GM23338 (cell line): ENCODE measurements around the gene PCP4L1. TPM values are rescaled to one million over a fixed set of nuclear protein-coding genes. Genes with fewer than 3 reads are reported as not detected.

Experiments used
- ATAC-seq: fragments of 200-7000 bp; cut with Tn5 transposase; 3 replicates; pipeline ENCODE4 v1.9.1; 2020
- DNase-seq: peaks from one replicate; pipeline ENCODE4 v3.0.0-alpha.2; 2015; ENCODE audit warnings: low spot score
- H2AFZ ChIP-seq: fragments of 200-600 bp; sonication (generic); 2 replicates; pipeline ENCODE4 v1.8.0; 2016; ENCODE audit warnings: antibody characterized with exemption, mild to moderate bottlenecking, moderate library complexity
- H3F3A ChIP-seq: fragments of 200-600 bp; sonication (generic); replicated peaks from 2 replicates; pipeline ENCODE4 v1.8.0; 2017; ENCODE audit warnings: antibody characterized with exemption, mixed run types, low read depth
- H3K27ac ChIP-seq: fragments of 200-600 bp; sonication (generic); 2 replicates; pipeline ENCODE4 v1.6.1; 2016; ENCODE audit warnings: low read depth
- H3K27me3 ChIP-seq: fragments of 200-600 bp; sonication (generic); 2 replicates; pipeline ENCODE4 v1.8.0; 2016; ENCODE audit warnings: mild to moderate bottlenecking, mixed run types, moderate library complexity; ENCODE audit not compliant: insufficient read depth
- H3K36me3 ChIP-seq: fragments of 200-600 bp; sonication (generic); 2 replicates; pipeline ENCODE4 v1.8.0; 2016; ENCODE audit warnings: mild to moderate bottlenecking; ENCODE audit not compliant: insufficient read depth
- H3K4me1 ChIP-seq: fragments of 200-600 bp; sonication (generic); 2 replicates; pipeline ENCODE4 v1.8.0; 2016; ENCODE audit warnings: mild to moderate bottlenecking, moderate library complexity; ENCODE audit not compliant: insufficient read depth
- H3K4me2 ChIP-seq: fragments of 200-600 bp; sonication (generic); 2 replicates; pipeline ENCODE4 v1.7.1; 2017; ENCODE audit warnings: mixed run types
- H3K4me3 ChIP-seq: fragments of 200-600 bp; sonication (generic); 2 replicates; pipeline ENCODE4 v1.6.1; 2016; ENCODE audit warnings: mixed run types
- H3K79me2 ChIP-seq: fragments of 200-600 bp; sonication (generic); replicated peaks from 2 replicates; pipeline ENCODE4 v1.8.0; 2017; ENCODE audit warnings: mild to moderate bottlenecking; ENCODE audit not compliant: insufficient read depth
- H3K9me2 ChIP-seq: fragments of 200-600 bp; sonication (generic); 2 replicates; pipeline ENCODE4 v1.8.0; 2017; ENCODE audit not compliant: insufficient read depth
- H4K20me1 ChIP-seq: fragments of 200-600 bp; sonication (generic); replicated peaks from 2 replicates; pipeline ENCODE4 v1.8.0; 2017; ENCODE audit warnings: mild to moderate bottlenecking; ENCODE audit not compliant: insufficient read depth
- H3K27ac Mint-ChIP-seq: 2 replicates; pipeline ENCODE4 v1.8.0; 2020; ENCODE audit warnings: inconsistent platforms, mild to moderate bottlenecking, moderate library complexity, mixed read lengths
- H3K27me3 Mint-ChIP-seq: 3 replicates; pipeline ENCODE4 v1.8.0; 2022; ENCODE audit warnings: low read depth, mild to moderate bottlenecking, moderate library complexity, mixed read lengths, inconsistent platforms; ENCODE audit not compliant: insufficient read depth, poor library complexity
- H3K36me3 Mint-ChIP-seq: 3 replicates; pipeline ENCODE4 v1.8.0; 2021; ENCODE audit warnings: low read depth, mild to moderate bottlenecking, inconsistent platforms, moderate library complexity, mixed read lengths
- H3K4me1 Mint-ChIP-seq: 3 replicates; pipeline ENCODE4 v1.8.0; 2020; ENCODE audit warnings: mild to moderate bottlenecking, inconsistent platforms, mixed read lengths
- H3K4me3 Mint-ChIP-seq: 3 replicates; pipeline ENCODE4 v1.8.0; 2021; ENCODE audit warnings: moderate library complexity, mild to moderate bottlenecking, inconsistent platforms, mixed read lengths
- H3K9me3 Mint-ChIP-seq: 3 replicates; pipeline ENCODE4 v1.8.0; 2020; ENCODE audit warnings: moderate library complexity, mild to moderate bottlenecking, inconsistent platforms, mixed read lengths
- EZH2 ChIP-seq: fragments of 200-600 bp; sonication (generic); IDR thresholded peaks from one replicate; pipeline ENCODE4 v1.8.0; 2017; ENCODE audit warnings: antibody characterized with exemption, mild to moderate bottlenecking, low read depth; ENCODE audit not compliant: unreplicated experiment
- EZH2phosphoT487 ChIP-seq: fragments of 200-600 bp; sonication (generic); IDR thresholded peaks from one replicate; pipeline ENCODE4 v1.8.1; 2018; ENCODE audit warnings: antibody characterized with exemption; ENCODE audit not compliant: unreplicated experiment
- JUNB ChIP-seq: IDR thresholded peaks from one replicate; pipeline ENCODE4 v1.6.1; 2016; ENCODE audit warnings: antibody characterized with exemption; ENCODE audit not compliant: unreplicated experiment
- NANOG ChIP-seq: IDR thresholded peaks from 2 replicates; pipeline ENCODE4 v1.6.1; 2016; ENCODE audit warnings: antibody characterized with exemption, borderline replicate concordance
- POLR2AphosphoS5 ChIP-seq: IDR thresholded peaks from 2 replicates; pipeline ENCODE4 v1.6.1; 2016; ENCODE audit warnings: antibody characterized with exemption, low read depth
- REST ChIP-seq: IDR thresholded peaks from one replicate; pipeline ENCODE4 v1.6.1; 2018; ENCODE audit warnings: antibody characterized with exemption; ENCODE audit not compliant: unreplicated experiment
- STAT1 ChIP-seq: IDR thresholded peaks from one replicate; pipeline ENCODE4 v1.6.1; 2016; ENCODE audit warnings: antibody characterized with exemption; ENCODE audit not compliant: unreplicated experiment
- ZNF114 ChIP-seq: fragments of 250-450 bp; sonication (Bioruptor Pico); IDR thresholded peaks from 2 replicates; pipeline ENCODE4 v1.5.0; 2020; ENCODE audit warnings: mild to moderate bottlenecking, moderate library complexity
- ZNF331 ChIP-seq: fragments of 250-450 bp; sonication (Bioruptor Pico); IDR thresholded peaks from 2 replicates; pipeline ENCODE4 v1.5.0; 2020; ENCODE audit warnings: low read depth, mild to moderate bottlenecking, moderate library complexity
- polyA plus RNA-seq: library from polyadenylated mRNA; unstranded; fragments of >200 nt; fragmentation: Nextera tagmentation; extraction: Ambion mirVana; gene quantifications from 2 replicates; pipeline ENCODE4 v1.2.1, GENCODE V29; 2016
- total RNA-seq: library from RNA; depleted of rRNA; stranded (reverse); fragments of >200 nt; shearing (Covaris generic); gene quantifications from 2 replicates; pipeline ENCODE4 v1.2.3, GENCODE V29; 2014
- TF ChIP-seq, protein P1 (sequence below): IDR thresholded peaks from 2 replicates; pipeline ENCODE4 v1.6.1; 2016; ENCODE audit warnings: antibody characterized with exemption
- TF ChIP-seq, protein P2 (sequence below), 2 experiments: fragments of 200-600 bp in 1 of 2; sonication (generic) in 1 of 2; conservative IDR thresholded peaks; 2 replicates each; pipeline versions ENCODE4 v1.5.1 to v1.6.1; 2016 to 2017; ENCODE audit warnings: antibody characterized with exemption in 2 of 2, low read depth in 2 of 2, mild to moderate bottlenecking in 2 of 2, moderate library complexity in 1 of 2

PCP4L1 gene
- total and polyA plus RNA-seq, 2 experiments from 2014 or later: 1.4 to 1.7 TPM

- TF ChIP-seq, protein P1, sequence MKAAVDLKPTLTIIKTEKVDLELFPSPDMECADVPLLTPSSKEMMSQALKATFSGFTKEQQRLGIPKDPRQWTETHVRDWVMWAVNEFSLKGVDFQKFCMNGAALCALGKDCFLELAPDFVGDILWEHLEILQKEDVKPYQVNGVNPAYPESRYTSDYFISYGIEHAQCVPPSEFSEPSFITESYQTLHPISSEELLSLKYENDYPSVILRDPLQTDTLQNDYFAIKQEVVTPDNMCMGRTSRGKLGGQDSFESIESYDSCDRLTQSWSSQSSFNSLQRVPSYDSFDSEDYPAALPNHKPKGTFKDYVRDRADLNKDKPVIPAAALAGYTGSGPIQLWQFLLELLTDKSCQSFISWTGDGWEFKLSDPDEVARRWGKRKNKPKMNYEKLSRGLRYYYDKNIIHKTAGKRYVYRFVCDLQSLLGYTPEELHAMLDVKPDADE: no peak
- TF ChIP-seq, protein P2, sequence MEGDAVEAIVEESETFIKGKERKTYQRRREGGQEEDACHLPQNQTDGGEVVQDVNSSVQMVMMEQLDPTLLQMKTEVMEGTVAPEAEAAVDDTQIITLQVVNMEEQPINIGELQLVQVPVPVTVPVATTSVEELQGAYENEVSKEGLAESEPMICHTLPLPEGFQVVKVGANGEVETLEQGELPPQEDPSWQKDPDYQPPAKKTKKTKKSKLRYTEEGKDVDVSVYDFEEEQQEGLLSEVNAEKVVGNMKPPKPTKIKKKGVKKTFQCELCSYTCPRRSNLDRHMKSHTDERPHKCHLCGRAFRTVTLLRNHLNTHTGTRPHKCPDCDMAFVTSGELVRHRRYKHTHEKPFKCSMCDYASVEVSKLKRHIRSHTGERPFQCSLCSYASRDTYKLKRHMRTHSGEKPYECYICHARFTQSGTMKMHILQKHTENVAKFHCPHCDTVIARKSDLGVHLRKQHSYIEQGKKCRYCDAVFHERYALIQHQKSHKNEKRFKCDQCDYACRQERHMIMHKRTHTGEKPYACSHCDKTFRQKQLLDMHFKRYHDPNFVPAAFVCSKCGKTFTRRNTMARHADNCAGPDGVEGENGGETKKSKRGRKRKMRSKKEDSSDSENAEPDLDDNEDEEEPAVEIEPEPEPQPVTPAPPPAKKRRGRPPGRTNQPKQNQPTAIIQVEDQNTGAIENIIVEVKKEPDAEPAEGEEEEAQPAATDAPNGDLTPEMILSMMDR (conservative IDR thresholded peaks at IDR 0.05; ENCODE audit: low read depth in 2 of 2): no peak
- no peak for TF ChIP-seq STAT1
- no peak for TF ChIP-seq REST
- no peak for TF ChIP-seq EZH2phosphoT487
Observed at GRCh38 chr1:161299347-161299746, 40.8 kb downstream of the PCP4L1 start (continued).

DNA sequence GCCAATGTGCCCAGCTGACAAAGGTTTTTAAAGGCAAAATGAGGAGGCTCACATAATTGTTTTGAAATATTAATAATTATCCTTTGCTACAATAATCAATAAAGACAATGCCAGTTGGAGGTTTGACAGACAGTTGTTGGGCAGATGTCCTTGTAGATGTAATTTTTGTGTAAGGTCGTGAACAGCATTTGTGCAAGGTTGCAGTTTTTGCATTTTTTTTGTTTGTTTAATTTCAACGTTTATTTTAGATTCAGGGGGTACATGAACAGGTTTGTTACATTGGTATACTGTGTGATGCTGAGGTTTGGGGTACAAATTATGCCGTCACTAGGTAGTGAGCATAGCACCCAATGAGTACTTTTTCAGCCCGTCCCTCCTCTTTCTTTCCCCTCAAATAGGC lies 41.9 kb downstream of the PCP4L1 start:
- Mint-ChIP-seq H3K27ac (no peak overlapping the region), H3K9me3 (no peaks in the 10 kb centered on the region), H3K4me1 (peaks cover 30% of the 10 kb centered on the region), H3K4me3 (no peak overlapping the region), H3K27me3 (no peaks in the 10 kb centered on the region), H3K36me3 (no peaks in the 10 kb centered on the region)
- peaks cover 43% of the 10 kb centered on the region for H3K4me1 ChIP-seq
- H3K4me3 ChIP-seq: no peak overlapping the region
- no peaks in the 10 kb centered on the region for H3K9me2 ChIP-seq
- 0 out of 2 replicates have a peak overlapping the region, but pooled peaks have one; percentile 15 for H3K4me2 ChIP-seq
- H4K20me1 ChIP-seq: no peaks in the 10 kb centered on the region
- no peaks in the 10 kb centered on the region for H3K36me3 ChIP-seq
- no peaks in the 10 kb centered on the region; the same call in 1 of the 2 replicates for H3F3A ChIP-seq
- ATAC-seq (no peak), DNase-seq (no peak)
- H3K27ac ChIP-seq: 0 out of 2 replicates have a peak overlapping the region, but pooled peaks have one; percentile 46
- peaks cover 16% of the 10 kb centered on the region for H3K79me2 ChIP-seq
- no peak overlapping the region for H2AFZ ChIP-seq
- no peaks in the 10 kb centered on the region for H3K27me3 ChIP-seq
- TF ChIP-seq REST (no peak), POLR2AphosphoS5 (no peak), NANOG (no peak), JUNB (no peak), ZNF114 (no peak), ZNF331 (no peak), EZH2 (no peak), EZH2phosphoT487 (no peak), STAT1 (no peak)
- TF ChIP-seq, protein P2 (conservative IDR thresholded peaks at IDR 0.05; ENCODE audit: low read depth in 2 of 2): no peak
- TF ChIP-seq, protein P1: no peak
